OCI-LY1 (cell line): ENCODE results near the gene ENDOV.

Experiments used
- H2AFZ ChIP-seq: fragments of 200-600 bp; sonication (generic), shearing (Covaris generic); 2 replicates; pipeline ENCODE4 v1.6.0; 2014; ENCODE audit warnings: antibody characterized with exemption, mild to moderate bottlenecking, low read length
- H3F3A ChIP-seq: fragments of 200-600 bp; sonication (generic), shearing (Covaris generic); 2 replicates; pipeline ENCODE4 v1.6.0; 2014; ENCODE audit warnings: mild to moderate bottlenecking, antibody characterized with exemption, low read length, moderate library complexity; ENCODE audit not compliant: insufficient read depth
- H3K27ac ChIP-seq: fragments of 200-600 bp; sonication (generic); 2 replicates; pipeline ENCODE4 v1.5.1; 2014; ENCODE audit warnings: low read length, mixed run types, mild to moderate bottlenecking, low read depth; ENCODE audit not compliant: poor library complexity, severe bottlenecking
- H3K27me3 ChIP-seq: fragments of 200-600 bp; sonication (generic); 2 replicates; pipeline ENCODE4 v1.6.0; 2014; ENCODE audit warnings: antibody characterized with exemption, mild to moderate bottlenecking, low read length, moderate library complexity; ENCODE audit not compliant: insufficient read depth
- H3K36me3 ChIP-seq: fragments of 200-600 bp; sonication (generic); 2 replicates; pipeline ENCODE4 v1.6.1; 2014; ENCODE audit warnings: mild to moderate bottlenecking, antibody characterized with exemption, low read length, moderate library complexity, mixed read lengths; ENCODE audit not compliant: insufficient read depth
- H3K4me1 ChIP-seq: fragments of 200-600 bp; sonication (generic); 2 replicates; pipeline ENCODE4 v1.5.1; 2014; ENCODE audit warnings: mild to moderate bottlenecking, low read length, moderate library complexity; ENCODE audit not compliant: insufficient read depth, severe bottlenecking
- H3K4me2 ChIP-seq: fragments of 200-600 bp; sonication (generic), shearing (Covaris generic); 2 replicates; pipeline ENCODE4 v1.6.1; 2014; ENCODE audit warnings: low read length
- H3K4me3 ChIP-seq: fragments of 200-600 bp; sonication (generic); 2 replicates; pipeline ENCODE4 v1.5.1; 2014; ENCODE audit warnings: low read length, low read depth, mild to moderate bottlenecking, mixed read lengths; ENCODE audit not compliant: poor library complexity, severe bottlenecking
- H3K79me2 ChIP-seq: fragments of 200-600 bp; shearing (Covaris generic); 2 replicates; pipeline ENCODE4 v1.6.1; 2016; ENCODE audit warnings: mixed run types, low read length, mixed read lengths; ENCODE audit not compliant: insufficient read depth
- H3K9ac ChIP-seq: fragments of 200-600 bp; sonication (generic), shearing (Covaris generic); 2 replicates; pipeline ENCODE4 v1.6.1; 2014; ENCODE audit warnings: mild to moderate bottlenecking, low read length, mixed read lengths
- H3K9me2 ChIP-seq: fragments of 200-600 bp; sonication (generic), shearing (Covaris generic); 2 replicates; pipeline ENCODE4 v1.6.1; 2014; ENCODE audit warnings: low read depth, mild to moderate bottlenecking, low read length, mixed read lengths
- H3K9me3 ChIP-seq: fragments of 200-600 bp; shearing (Covaris generic); 2 replicates; pipeline ENCODE4 v1.6.1; 2014; ENCODE audit warnings: low read length, mixed read lengths
- H4K20me1 ChIP-seq: fragments of 200-600 bp; sonication (generic), shearing (Covaris generic); 2 replicates; pipeline ENCODE4 v1.6.0; 2016; ENCODE audit warnings: mild to moderate bottlenecking, low read length; ENCODE audit not compliant: insufficient read depth
- EZH2 ChIP-seq: fragments of 200-600 bp; sonication (generic), shearing (Covaris generic); IDR thresholded peaks from 2 replicates; pipeline ENCODE4 v1.8.0; 2017; ENCODE audit warnings: borderline replicate concordance, mixed run types, mild to moderate bottlenecking, antibody characterized with exemption, low read length, moderate library complexity, mixed read lengths
- TF ChIP-seq, protein P1 (sequence below): fragments of 200-600 bp; sonication (generic), shearing (Covaris generic); IDR thresholded peaks from 2 replicates; pipeline ENCODE4 v1.5.1; 2017; ENCODE audit warnings: mild to moderate bottlenecking, antibody characterized with exemption, low read length, moderate library complexity, mixed read lengths

The ENDOV gene

GRCh38 chr17:80445726-80446110 lies 30.8 kb downstream of the ENDOV start:
- Histone ChIP-seq H3K36me3 (no peaks in the 10 kb centered on the region), H3K4me3 (no peak overlapping the region), H3K27ac (no peak overlapping the region), H3K9me2 (no peaks in the 10 kb centered on the region), H3K4me1 (no peaks in the 10 kb centered on the region), H3K9me3 (no peaks in the 10 kb centered on the region), H2AFZ (no peak overlapping the region), H3F3A (no peaks in the 10 kb centered on the region), H3K9ac (no peak overlapping the region), H3K4me2 (no peak overlapping the region), H4K20me1 (no peaks in the 10 kb centered on the region), H3K79me2 (no peaks in the 10 kb centered on the region), H3K27me3 (no peaks in the 10 kb centered on the region; the same call in 1 of the 2 replicates)
- TF ChIP-seq, protein P1, sequence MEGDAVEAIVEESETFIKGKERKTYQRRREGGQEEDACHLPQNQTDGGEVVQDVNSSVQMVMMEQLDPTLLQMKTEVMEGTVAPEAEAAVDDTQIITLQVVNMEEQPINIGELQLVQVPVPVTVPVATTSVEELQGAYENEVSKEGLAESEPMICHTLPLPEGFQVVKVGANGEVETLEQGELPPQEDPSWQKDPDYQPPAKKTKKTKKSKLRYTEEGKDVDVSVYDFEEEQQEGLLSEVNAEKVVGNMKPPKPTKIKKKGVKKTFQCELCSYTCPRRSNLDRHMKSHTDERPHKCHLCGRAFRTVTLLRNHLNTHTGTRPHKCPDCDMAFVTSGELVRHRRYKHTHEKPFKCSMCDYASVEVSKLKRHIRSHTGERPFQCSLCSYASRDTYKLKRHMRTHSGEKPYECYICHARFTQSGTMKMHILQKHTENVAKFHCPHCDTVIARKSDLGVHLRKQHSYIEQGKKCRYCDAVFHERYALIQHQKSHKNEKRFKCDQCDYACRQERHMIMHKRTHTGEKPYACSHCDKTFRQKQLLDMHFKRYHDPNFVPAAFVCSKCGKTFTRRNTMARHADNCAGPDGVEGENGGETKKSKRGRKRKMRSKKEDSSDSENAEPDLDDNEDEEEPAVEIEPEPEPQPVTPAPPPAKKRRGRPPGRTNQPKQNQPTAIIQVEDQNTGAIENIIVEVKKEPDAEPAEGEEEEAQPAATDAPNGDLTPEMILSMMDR, result no peak
- no peak for TF ChIP-seq EZH2

DNA sequence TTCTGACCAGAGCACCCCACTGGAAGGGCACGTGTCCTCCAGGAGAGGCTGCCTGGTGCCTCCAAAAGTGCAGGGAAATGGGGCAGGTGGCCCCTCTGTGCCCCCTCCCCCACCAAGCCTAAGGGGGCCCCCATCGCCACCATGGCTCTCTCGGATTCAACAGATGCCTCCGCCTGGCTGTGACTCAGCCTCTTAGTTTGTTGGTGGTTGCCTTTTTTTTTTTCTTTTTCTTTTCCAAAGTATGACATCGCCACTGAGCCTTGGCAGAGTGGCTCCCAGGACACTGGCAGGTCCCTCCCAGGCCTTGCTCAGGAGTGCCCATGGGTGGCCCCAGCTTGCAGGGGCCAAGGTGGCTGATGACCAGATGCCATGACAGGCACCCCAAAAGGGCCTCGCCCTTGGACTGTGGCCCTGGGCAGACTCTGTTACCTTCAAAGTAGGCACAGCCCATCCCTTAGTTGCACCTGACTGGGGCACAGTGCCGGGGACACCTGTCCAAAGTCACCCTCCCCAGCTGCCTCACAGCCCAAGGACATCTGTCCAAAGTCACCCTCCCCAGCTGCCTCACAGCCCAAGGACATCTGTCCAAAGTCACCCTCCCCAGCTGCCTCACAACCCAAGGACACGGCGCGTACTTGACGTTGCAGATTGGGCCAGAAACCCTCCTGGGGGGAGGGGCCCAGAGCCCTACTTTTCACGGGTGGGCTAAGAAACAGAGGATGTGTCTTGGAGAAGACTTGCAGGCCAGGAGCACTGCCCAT lies 31.9 kb downstream of the ENDOV start:
- Histone ChIP-seq H3K79me2 (no peaks in the 10 kb centered on the region), H3K4me3 (no peak overlapping the region), H3K4me2 (no peak overlapping the region), H3K9me3 (no peaks in the 10 kb centered on the region), H3K36me3 (no peaks in the 10 kb centered on the region), H3F3A (no peaks in the 10 kb centered on the region), H3K9ac (no peak overlapping the region), H4K20me1 (no peaks in the 10 kb centered on the region), H3K4me1 (no peaks in the 10 kb centered on the region), H3K27ac (no peak overlapping the region), H3K9me2 (no peaks in the 10 kb centered on the region), H3K27me3 (peaks cover 7% of the 10 kb centered on the region; the same call in 1 of the 2 replicates), H2AFZ (no peak overlapping the region)
- TF ChIP-seq EZH2, result no peak
- TF ChIP-seq, protein P1, result no peak

DNA sequence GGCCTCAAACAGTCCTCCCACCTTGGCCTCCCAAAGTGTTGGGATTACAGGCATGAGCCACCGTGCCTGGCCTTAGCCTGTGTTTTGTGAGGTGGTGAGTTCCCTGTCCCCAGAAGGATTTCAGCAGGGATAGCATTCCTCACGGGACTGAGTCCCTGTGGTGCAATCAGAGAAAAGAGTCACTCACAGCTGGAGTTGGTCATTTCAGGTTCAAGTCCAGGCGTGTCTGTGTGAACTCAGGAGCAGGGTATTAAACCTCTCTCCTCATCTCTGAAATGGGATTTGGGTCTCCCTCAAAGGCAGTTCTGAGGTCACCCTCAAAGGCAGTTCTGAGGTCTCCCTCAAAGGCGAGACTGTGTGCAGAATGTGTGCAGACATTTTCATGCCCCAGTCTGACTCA lies 32.8 kb downstream of the ENDOV start:
- no peak for TF ChIP-seq EZH2
- TF ChIP-seq, protein P1, result no peak
- no peak overlapping the region for H2AFZ ChIP-seq
- H3K4me3 ChIP-seq, result no peak overlapping the region
- H3K9me2 ChIP-seq, result no peaks in the 10 kb centered on the region
- H3K36me3 ChIP-seq, result no peaks in the 10 kb centered on the region
- H3K4me1 ChIP-seq, result no peaks in the 10 kb centered on the region
- H3K9ac ChIP-seq, result no peak overlapping the region
- no peaks in the 10 kb centered on the region for H3K9me3 ChIP-seq
- H3K27me3 ChIP-seq, result peaks cover 7% of the 10 kb centered on the region; the same call in 1 of the 2 replicates
- H4K20me1 ChIP-seq, result no peaks in the 10 kb centered on the region
- no peak overlapping the region for H3K27ac ChIP-seq
- H3K79me2 ChIP-seq, result no peaks in the 10 kb centered on the region
- H3F3A ChIP-seq, result no peaks in the 10 kb centered on the region
- H3K4me2 ChIP-seq, result no peak overlapping the region
